Nephron progenitor cell (in vitro differentiated cells): Measurements from ENCODE around the gene SLC43A2.
A peak's percentile ranks its signal among the peaks of the same experiment; 100 is the strongest.

Experiments
- DNase-seq: peaks from one replicate; pipeline ENCODE4 v3.0.0; 2021
- H3K27ac Mint-ChIP-seq: 2 replicates; pipeline ENCODE4 v1.8.0; 2021; ENCODE audit warnings: mild to moderate bottlenecking, moderate library complexity, mixed read lengths
- H3K27me3 Mint-ChIP-seq: 2 replicates; pipeline ENCODE4 v1.8.0; 2021; ENCODE audit warnings: mild to moderate bottlenecking, low read depth, mixed read lengths; ENCODE audit not compliant: poor library complexity
- H3K36me3 Mint-ChIP-seq: 2 replicates; pipeline ENCODE4 v1.8.0; 2021; ENCODE audit warnings: low read depth, mixed read lengths
- H3K4me1 Mint-ChIP-seq: 2 replicates; pipeline ENCODE4 v1.8.0; 2021; ENCODE audit warnings: mixed read lengths
- H3K4me3 Mint-ChIP-seq: 2 replicates; pipeline ENCODE4 v1.8.0; 2021; ENCODE audit warnings: mild to moderate bottlenecking, moderate library complexity, mixed read lengths
- H3K9me3 Mint-ChIP-seq: 2 replicates; pipeline ENCODE4 v1.8.0; 2021; ENCODE audit warnings: mild to moderate bottlenecking, moderate library complexity, mixed read lengths
- CTCF ChIP-seq: fragments of 200-600 bp; sonication (generic); IDR thresholded peaks from 2 replicates; pipeline ENCODE4 v1.5.0; 2021; ENCODE audit warnings: antibody characterized with exemption

Gene SLC43A2

GRCh38 chr17:1590029-1590746, 38.4 kb downstream of the SLC43A2 start:
- no peaks in the 10 kb centered on the region for H3K36me3 Mint-ChIP-seq
- DNase-seq = no peak
- TF ChIP-seq CTCF = no peak

GRCh38 chr17:1588821-1589585, 39.6 kb downstream of the SLC43A2 start:
- no peaks in the 10 kb centered on the region for H3K36me3 Mint-ChIP-seq
- no peak for TF ChIP-seq CTCF
- H3K9me3 Mint-ChIP-seq = no peaks in the 10 kb centered on the region
- peaks cover 52% of the 10 kb centered on the region for H3K4me1 Mint-ChIP-seq
- DNase-seq = no peak
- H3K27me3 Mint-ChIP-seq = no peaks in the 10 kb centered on the region
- no peak overlapping the region for H3K4me3 Mint-ChIP-seq
- peak overlapping the region; percentile 39 for H3K27ac Mint-ChIP-seq

More at GRCh38 chr17:1590029-1590746, 38.4 kb downstream of the SLC43A2 start:
- no peaks in the 10 kb centered on the region for H3K27me3 Mint-ChIP-seq
- H3K9me3 Mint-ChIP-seq = no peaks in the 10 kb centered on the region
- peaks cover 52% of the 10 kb centered on the region for H3K4me1 Mint-ChIP-seq
- no peak overlapping the region for H3K27ac Mint-ChIP-seq
- H3K4me3 Mint-ChIP-seq = no peak overlapping the region

GRCh38 chr17:1584167-1584566, 44.5 kb downstream of the SLC43A2 start:
- TF ChIP-seq CTCF = no peak
- H3K36me3 Mint-ChIP-seq = no peaks in the 10 kb centered on the region
- no peak overlapping the region for H3K4me3 Mint-ChIP-seq
- H3K27me3 Mint-ChIP-seq = no peaks in the 10 kb centered on the region
- H3K4me1 Mint-ChIP-seq = peaks cover 29% of the 10 kb centered on the region
- no peak overlapping the region for H3K27ac Mint-ChIP-seq
- DNase-seq = no peak
- H3K9me3 Mint-ChIP-seq = no peaks in the 10 kb centered on the region

GRCh38 chr17:1583556-1583955, 45.1 kb downstream of the SLC43A2 start:
- Mint-ChIP-seq H3K27me3 (no peaks in the 10 kb centered on the region), H3K9me3 (no peaks in the 10 kb centered on the region), H3K27ac (no peak overlapping the region), H3K36me3 (no peaks in the 10 kb centered on the region), H3K4me3 (no peak overlapping the region), H3K4me1 (peaks cover 24% of the 10 kb centered on the region)
- no peak for TF ChIP-seq CTCF
- DNase-seq = no peak

DNA sequence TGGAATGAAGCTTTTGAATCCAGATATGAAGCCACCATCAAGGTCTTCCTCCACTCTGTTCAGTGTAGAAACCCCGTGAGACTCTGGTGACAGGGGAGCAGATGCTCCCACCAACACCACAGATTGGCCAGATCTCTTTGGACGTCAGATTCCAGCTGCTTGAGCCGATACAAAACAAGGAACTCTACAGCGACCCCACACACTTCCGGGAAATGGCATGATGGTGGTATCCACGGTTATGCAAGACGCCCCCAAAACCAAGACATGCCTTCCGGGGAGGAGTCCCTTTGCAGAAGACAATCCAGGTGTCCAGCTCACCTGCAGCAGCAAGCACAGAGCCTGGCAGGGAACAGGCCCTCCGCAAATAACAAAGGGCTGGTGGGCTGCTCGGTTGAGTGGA, 46.3 kb downstream of the SLC43A2 start:
- Mint-ChIP-seq H3K9me3 (no peaks in the 10 kb centered on the region), H3K27me3 (no peaks in the 10 kb centered on the region), H3K36me3 (no peaks in the 10 kb centered on the region), H3K27ac (no peak overlapping the region), H3K4me3 (no peak overlapping the region), H3K4me1 (peaks cover 27% of the 10 kb centered on the region)
- no peak for TF ChIP-seq CTCF
- DNase-seq = no peak
